SH-SY5Y (cell line): ENCODE results near the gene PSAP.

Experiments used
- GATA2 ChIP-seq: IDR thresholded peaks from 2 replicates; pipeline ENCODE4 v1.6.1; 2011; ENCODE audit warnings: mild to moderate bottlenecking, low read depth, low read length
- GATA3 ChIP-seq: IDR thresholded peaks from 2 replicates; pipeline ENCODE4 v1.6.1; 2011; ENCODE audit warnings: low read depth, mild to moderate bottlenecking, low read length, moderate library complexity

DNA sequence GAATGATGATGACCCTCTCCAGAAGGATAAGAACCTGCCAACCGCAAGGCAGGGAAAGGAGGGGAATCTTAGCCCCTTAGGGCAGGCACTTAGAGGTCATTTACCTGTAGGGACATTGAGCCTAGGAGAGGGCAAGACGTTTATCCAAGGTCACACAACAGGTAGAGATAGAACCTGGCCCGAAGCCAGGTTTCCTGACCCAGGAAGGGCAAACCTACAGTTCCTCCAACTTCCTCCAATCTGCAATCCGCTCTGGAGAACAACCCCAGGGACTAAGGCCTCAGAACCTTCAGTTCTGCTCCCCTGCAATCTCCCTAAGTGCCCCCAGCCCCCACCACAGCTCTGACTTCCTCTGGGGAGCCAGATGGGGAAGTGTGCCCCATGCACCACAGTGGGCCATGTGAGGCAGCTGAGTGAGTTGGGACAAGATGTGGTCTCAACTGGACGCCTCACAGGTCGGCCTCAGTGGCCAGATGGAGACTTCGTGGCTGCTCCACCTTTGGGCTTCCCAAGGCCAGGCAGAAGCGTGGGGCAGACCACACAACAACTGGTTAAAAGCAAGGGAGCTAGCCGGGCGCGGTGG is 1.4 kb upstream of the PSAP start:
- no peak for TF ChIP-seq GATA2
- TF ChIP-seq GATA3: no peak
